GM21786 (cell line): ENCODE results near the gene CTNNBIP1.
"Not testable (repeated sequence)": the region's sequence is repeated elsewhere in the genome, so short reads cannot be mapped to it uniquely, and the experiment has no call there.

ENCODE experiments used
- ATAC-seq: cut with Tn5 transposase; IDR thresholded peaks from one replicate; pipeline ENCODE4 v1.9.1; 2021; ENCODE audit not compliant: unreplicated experiment

Gene CTNNBIP1

DNA sequence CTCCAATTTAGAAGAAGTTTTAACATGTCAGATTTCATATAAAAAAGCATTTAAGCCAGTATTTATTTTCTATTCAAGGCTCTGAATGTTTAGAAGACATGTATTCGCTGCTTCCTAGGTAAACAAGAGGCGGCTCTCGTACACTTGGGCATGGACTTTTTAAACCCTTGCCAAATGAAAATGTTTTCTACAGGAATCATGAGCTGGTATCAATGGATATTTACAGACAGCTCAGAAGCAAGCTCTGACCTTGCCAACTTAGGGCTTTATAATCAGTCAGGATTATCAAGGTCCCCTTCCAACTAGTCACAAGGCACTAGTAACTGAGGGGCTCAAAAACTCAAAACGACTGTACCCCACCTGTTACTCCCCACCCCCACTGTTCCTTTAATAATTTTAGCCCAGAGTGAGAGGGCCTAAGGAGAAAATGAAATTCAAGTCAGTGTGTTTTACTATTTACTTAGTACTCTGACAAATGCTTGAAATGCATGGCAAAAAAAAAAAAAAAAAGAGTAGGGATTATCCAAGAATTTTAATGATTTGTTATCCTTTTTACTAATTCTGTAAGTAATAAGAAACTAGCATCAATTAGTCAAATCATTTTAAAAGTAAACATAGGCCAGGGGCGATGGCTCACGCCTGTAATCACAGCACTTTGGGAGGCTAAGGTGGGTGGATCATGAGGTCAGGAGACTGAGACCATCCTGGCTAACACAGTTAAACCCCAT lies 98.7 kb downstream of the CTNNBIP1 start:
- no peak for ATAC-seq

- no peak for ATAC-seq
Observed at GRCh38 chr1:9809100-9809510, 101.0 kb downstream of the CTNNBIP1 start.

DNA sequence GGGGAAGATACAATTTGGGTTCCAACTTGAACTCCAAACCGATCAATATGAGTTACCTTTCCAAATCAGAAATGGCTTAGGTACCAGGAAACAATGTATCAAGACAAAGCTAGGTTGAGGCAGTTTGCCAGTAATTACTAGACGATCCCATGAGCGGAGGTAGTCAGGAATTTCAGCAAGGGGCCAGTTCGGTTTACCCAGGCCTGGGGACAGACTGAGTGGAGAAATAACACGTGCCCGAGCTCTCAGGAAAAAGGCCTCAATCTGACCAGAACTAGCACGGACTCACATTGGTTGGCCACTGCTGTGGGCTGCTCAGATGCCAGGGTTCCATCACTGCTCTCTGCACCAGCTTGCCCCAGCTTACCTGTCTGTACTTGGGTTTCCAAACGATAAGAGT lies 101.6 kb downstream of the CTNNBIP1 start:
- ATAC-seq = no peak

DNA sequence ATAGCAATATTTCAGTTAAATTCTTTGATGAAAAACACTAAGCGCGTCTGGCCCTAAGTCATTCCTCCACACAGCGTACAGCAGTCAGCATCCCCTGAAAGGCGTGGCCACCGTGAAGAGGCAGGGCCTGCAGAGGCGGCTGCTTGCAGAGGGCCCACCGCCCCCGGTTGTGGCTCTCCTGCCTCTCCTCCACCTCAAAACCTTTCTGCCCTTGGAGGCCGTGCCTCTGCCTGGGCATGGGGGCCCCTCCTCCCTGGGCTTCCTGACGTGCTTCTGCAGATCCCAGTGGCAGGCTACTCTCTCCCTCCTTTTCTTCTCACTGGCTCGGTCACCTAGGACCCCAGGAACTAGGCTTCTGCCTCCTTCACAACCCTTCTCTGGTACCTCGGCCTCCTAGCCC lies 102.5 kb downstream of the CTNNBIP1 start:
- ATAC-seq = no peak

DNA sequence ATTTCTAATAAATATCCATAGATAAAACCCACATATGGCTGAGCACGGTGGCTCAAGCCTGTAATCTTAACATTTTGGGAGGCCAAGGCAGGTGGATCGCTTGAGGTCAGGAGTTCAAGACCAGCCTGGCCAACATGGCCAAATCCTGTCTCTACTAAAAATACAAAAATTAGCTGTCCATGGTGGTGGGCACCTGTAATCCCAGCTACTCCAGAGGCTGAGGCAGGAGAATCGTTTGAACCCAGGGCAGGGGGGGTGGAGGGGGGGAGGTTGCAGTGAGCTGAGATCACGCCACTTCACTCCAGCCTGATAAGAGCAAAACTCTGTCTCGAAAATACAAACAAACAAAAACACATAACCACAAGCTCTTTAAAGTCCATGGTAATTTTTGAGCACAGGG lies 104.1 kb downstream of the CTNNBIP1 start:
- not testable (repeated sequence) for ATAC-seq

GRCh38 chr1:9805006-9805508 lies 105.0 kb downstream of the CTNNBIP1 start:
- ATAC-seq = no peak

DNA sequence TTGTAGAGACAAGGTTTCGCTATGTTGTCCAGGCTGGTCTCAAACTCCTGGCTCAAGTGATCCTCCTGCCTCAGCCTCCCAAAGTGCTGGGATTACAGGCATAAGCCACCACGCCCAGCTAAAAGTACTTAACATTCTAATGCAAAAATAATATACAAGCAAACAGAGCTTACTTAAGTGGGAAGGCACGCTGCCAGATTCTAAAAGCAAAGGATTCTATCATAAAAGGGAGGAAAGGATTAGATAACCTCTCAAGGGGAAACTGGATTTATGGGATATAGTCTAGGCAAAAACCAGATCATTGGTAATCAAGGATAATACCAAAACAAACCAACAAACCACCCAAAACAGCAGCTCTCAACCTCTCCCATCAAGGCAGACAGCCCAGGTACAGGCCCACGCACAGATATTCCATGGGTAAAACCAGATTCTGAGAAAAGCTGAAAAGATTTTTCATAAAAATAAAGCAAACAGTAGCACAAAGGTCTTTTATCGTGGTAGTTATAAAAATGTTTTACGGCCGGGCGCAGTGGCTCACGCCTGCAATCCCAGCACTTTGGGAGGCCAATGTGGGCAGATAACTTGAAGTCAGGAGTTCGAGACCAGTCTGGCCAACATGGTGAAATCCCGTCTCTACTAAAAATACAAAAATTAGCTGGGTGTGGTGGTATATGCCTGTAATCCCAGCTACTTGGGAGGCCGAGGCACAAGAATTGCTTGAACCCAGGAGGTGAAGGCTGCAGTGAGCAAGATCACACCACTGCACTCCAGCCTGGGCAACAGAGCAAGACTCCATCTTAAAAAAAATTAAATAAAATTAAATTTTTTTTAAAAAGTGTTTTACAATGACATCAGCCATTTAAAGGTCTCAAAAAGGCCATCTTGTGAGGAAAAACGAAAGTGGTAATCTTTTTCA lies 106.8 kb downstream of the CTNNBIP1 start:
- ATAC-seq = not testable (repeated sequence)

DNA sequence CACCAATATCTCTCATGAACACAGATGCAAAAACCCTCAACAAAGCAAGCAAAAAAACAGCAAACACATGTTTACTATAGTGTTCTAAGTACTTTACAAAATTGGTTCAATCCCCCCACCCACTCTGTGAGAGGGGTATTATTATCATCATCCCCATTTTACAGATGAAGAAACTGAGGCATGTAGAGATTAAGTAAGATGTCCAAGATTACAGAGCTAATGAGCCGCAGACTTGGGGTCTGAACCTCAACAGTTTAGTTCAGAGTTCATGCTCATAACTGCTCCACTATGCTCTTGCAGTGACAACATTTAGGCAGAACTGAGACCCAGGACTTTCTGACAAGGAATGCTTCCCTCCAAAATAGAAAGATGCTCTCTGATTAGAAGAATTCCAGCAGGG lies 108.2 kb downstream of the CTNNBIP1 start:
- ATAC-seq = no peak
